ENCODE data around the gene ABHD2. TPM values are rescaled to one million over a fixed set of nuclear protein-coding genes. Genes with fewer than 3 reads are reported as not detected.

Gene ABHD2
- total RNA-seq, 1 experiment from 2014 or later = 15.6 TPM

DNA sequence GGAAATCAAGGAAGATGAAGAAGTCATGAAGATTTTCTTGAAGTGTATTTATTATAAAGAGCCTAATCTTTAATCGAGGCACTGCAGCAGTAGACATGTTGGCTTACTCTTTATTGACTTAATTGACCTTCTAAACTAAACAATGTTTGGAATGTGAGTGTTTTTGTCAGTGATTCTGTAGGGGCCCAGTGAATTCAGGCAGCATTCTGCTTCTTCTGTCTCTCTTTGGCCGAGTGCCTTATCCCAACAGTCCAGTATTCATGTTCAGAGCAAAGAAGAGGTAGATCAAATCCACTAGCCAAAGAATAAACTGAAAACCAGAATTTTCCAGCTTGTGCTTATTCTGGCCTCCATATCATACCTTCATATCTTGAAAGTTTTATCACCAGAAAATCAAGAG is 77.4 kb downstream of the ABHD2 start:
- no peak overlapping the region for H3K4ac ChIP-seq (ENCODE audit: low read depth, low read length)
- no peak overlapping the region for H3T11ph ChIP-seq (ENCODE audit: low read length)
- H4K20me1 ChIP-seq (ENCODE audit: control insufficient read depth, insufficient read depth, insufficient read length) = no peaks in the 10 kb centered on the region
- no peak for DNase-seq
- H4K5ac ChIP-seq (ENCODE audit: insufficient read length, low read depth, low read length) = no peak overlapping the region
- H3K4me1 ChIP-seq (ENCODE audit: insufficient read depth, low read length) = 0 out of 2 replicates have a peak, but pooled peaks cover 6% of the 10 kb centered on the region
- H3K9me3 ChIP-seq (ENCODE audit: control insufficient read depth, low read depth, low read length) = no peaks in the 10 kb centered on the region
- no peak overlapping the region for H4K91ac ChIP-seq (ENCODE audit: insufficient read length, low read depth, low read length)
- H4K8ac ChIP-seq (replicated peaks; ENCODE audit: insufficient read length, low read depth, low read length) = no peak overlapping the region
- H3K14ac ChIP-seq (ENCODE audit: insufficient read depth, low read length) = no peak overlapping the region
- no peaks in the 10 kb centered on the region for H3K27me3 ChIP-seq (ENCODE audit: insufficient read depth, low read length)
- H3K56ac ChIP-seq (ENCODE audit: insufficient read length, low read depth, low read length) = no peak overlapping the region
- no peaks in the 10 kb centered on the region for H3K79me2 ChIP-seq (ENCODE audit: insufficient read depth, low read length)
- H2AFZ ChIP-seq (ENCODE audit: low read length) = no peak overlapping the region
- H3K27ac ChIP-seq (ENCODE audit: insufficient read length, low read depth, low read length) = no peak overlapping the region
- H2BK15ac ChIP-seq (ENCODE audit: low read depth, low read length) = no peak overlapping the region
- no peak overlapping the region for H2BK120ac ChIP-seq (ENCODE audit: low read depth, low read length, poor library complexity, severe bottlenecking)
- H3K4me2 ChIP-seq (ENCODE audit: insufficient read depth, insufficient read length, low read length) = no peak overlapping the region
- TF ChIP-seq, protein P1, sequence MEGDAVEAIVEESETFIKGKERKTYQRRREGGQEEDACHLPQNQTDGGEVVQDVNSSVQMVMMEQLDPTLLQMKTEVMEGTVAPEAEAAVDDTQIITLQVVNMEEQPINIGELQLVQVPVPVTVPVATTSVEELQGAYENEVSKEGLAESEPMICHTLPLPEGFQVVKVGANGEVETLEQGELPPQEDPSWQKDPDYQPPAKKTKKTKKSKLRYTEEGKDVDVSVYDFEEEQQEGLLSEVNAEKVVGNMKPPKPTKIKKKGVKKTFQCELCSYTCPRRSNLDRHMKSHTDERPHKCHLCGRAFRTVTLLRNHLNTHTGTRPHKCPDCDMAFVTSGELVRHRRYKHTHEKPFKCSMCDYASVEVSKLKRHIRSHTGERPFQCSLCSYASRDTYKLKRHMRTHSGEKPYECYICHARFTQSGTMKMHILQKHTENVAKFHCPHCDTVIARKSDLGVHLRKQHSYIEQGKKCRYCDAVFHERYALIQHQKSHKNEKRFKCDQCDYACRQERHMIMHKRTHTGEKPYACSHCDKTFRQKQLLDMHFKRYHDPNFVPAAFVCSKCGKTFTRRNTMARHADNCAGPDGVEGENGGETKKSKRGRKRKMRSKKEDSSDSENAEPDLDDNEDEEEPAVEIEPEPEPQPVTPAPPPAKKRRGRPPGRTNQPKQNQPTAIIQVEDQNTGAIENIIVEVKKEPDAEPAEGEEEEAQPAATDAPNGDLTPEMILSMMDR (conservative IDR thresholded peaks at IDR 0.05) = no peak
- H3K18ac ChIP-seq (ENCODE audit: insufficient read length, low read depth, low read length) = no peak overlapping the region
- H2BK20ac ChIP-seq (ENCODE audit: low read depth, low read length, poor library complexity, severe bottlenecking) = no peak overlapping the region
- no peak overlapping the region for H3K9ac ChIP-seq (ENCODE audit: extremely low read depth, insufficient read length, low read length)
- no CpG with 5 or more reads among the region's 2 CpGs for WGBS (ENCODE audit: extremely low coverage, insufficient read length, low lambda C conversion rate)
- H3K23ac ChIP-seq (ENCODE audit: insufficient read length, low read depth, low read length) = no peak overlapping the region
- Mint-ChIP-seq H3K4me1 (peaks cover 17 to 18% of the 10 kb centered on the region in 2 experiments), H3K27ac (peak overlapping the region in 2 of 3 experiments; percentile 20 to 66; a peak in 4 of 7 replicates), H3K36me3 (ENCODE audit: insufficient read depth in 1 of 3, low read depth in 3 of 3) (no peaks in the 10 kb centered on the region; a peak in 1 of 7 replicates), H3K4me3 (no peak overlapping the region), H3K9me3 (no peaks in the 10 kb centered on the region), H3K27me3 (ENCODE audit: low read depth) (no peaks in the 10 kb centered on the region)
- no peaks in the 10 kb centered on the region for H3K79me1 ChIP-seq (ENCODE audit: insufficient read depth, low read depth, low read length, poor library complexity, severe bottlenecking)
- H2AK5ac ChIP-seq (ENCODE audit: insufficient read length, low read length) = no peak overlapping the region
- H2BK5ac ChIP-seq (ENCODE audit: insufficient read length, low read length) = no peak overlapping the region
- H3K23me2 ChIP-seq (ENCODE audit: insufficient read length, low read depth, low read length, poor library complexity, severe bottlenecking) = no peaks in the 10 kb centered on the region
- no peak overlapping the region for H2BK12ac ChIP-seq (ENCODE audit: insufficient read length, low read depth, low read length)
